ENCODE data around the gene TENM4. TPM values are rescaled to one million over a fixed set of nuclear protein-coding genes. Genes with fewer than 3 reads are reported as not detected.
"Not testable (repeated sequence)": the region's sequence is repeated elsewhere in the genome, so short reads cannot be mapped to it uniquely, and the experiment has no call there.

Gene TENM4
- total RNA-seq, 1 donor from 2014 or later, result 5.1 TPM

GRCh38 chr11:78884761-78885160 lies 556.1 kb downstream of the TENM4 start:
- Histone ChIP-seq H3K4me3 (no peak overlapping the region), H3K27ac (no peak overlapping the region), H3K9me3 (ENCODE audit: low read depth) (no peaks in the 10 kb centered on the region), H2AFZ (replicated peaks) (no peak overlapping the region), H3K4me1 (no peaks in the 10 kb centered on the region), H3F3A (ENCODE audit: low read depth) (no peaks in the 10 kb centered on the region), H3K36me3 (no peaks in the 10 kb centered on the region), H3K4me2 (no peak overlapping the region), H3K79me2 (ENCODE audit: low read depth) (no peaks in the 10 kb centered on the region), H3K27me3 (no peaks in the 10 kb centered on the region), H3K9ac (no peak overlapping the region), H4K20me1 (ENCODE audit: low read depth) (no peaks in the 10 kb centered on the region)
- DNase-seq (ENCODE audit: low spot score), result no peak
- Mint-ChIP-seq H3K27me3 (ENCODE audit: insufficient read depth, low read depth) (peaks cover 5% of the 10 kb centered on the region), H3K4me1 (no peaks in the 10 kb centered on the region), H3K36me3 (peaks cover 56% of the 10 kb centered on the region), H3K9me3 (peaks cover 23% of the 10 kb centered on the region), H3K4me3 (no peak overlapping the region), H3K27ac (no peak overlapping the region)
- no peak for TF ChIP-seq CTCF (IDR thresholded peaks at IDR 0.05)
- TF ChIP-seq EZH2phosphoT487 (IDR thresholded peaks at IDR 0.05), result no peak
- TF ChIP-seq EZH2 (IDR thresholded peaks at IDR 0.05), result no peak

GRCh38 chr11:78883506-78883905 lies 557.3 kb downstream of the TENM4 start:
- no peaks in the 10 kb centered on the region for H3K4me1 Mint-ChIP-seq
- no peak overlapping the region for H3K4me3 Mint-ChIP-seq
- H3K4me3 ChIP-seq, result no peak overlapping the region
- no peaks in the 10 kb centered on the region for H3K9me3 ChIP-seq (ENCODE audit: low read depth)
- H3K27ac Mint-ChIP-seq, result no peak overlapping the region
- H3K27me3 ChIP-seq, result no peaks in the 10 kb centered on the region
- H4K20me1 ChIP-seq (ENCODE audit: low read depth), result no peaks in the 10 kb centered on the region
- H3K27me3 Mint-ChIP-seq (ENCODE audit: insufficient read depth, low read depth), result peaks cover 7% of the 10 kb centered on the region
- H3K36me3 ChIP-seq, result no peaks in the 10 kb centered on the region
- no peak overlapping the region for H3K27ac ChIP-seq
- H3K79me2 ChIP-seq (ENCODE audit: low read depth), result no peaks in the 10 kb centered on the region
- no peak overlapping the region for H2AFZ ChIP-seq (replicated peaks)
- no peak overlapping the region for H3K9ac ChIP-seq
- no peak for DNase-seq (ENCODE audit: low spot score)
- H3K36me3 Mint-ChIP-seq, result peaks cover 51% of the 10 kb centered on the region
- H3K4me1 ChIP-seq, result no peaks in the 10 kb centered on the region
- TF ChIP-seq EZH2 (IDR thresholded peaks at IDR 0.05), result no peak
- no peak for TF ChIP-seq EZH2phosphoT487 (IDR thresholded peaks at IDR 0.05)
- TF ChIP-seq CTCF (IDR thresholded peaks at IDR 0.05), result no peak
- no peaks in the 10 kb centered on the region for H3F3A ChIP-seq (ENCODE audit: low read depth)
- H3K9me3 Mint-ChIP-seq, result peaks cover 28% of the 10 kb centered on the region
- H3K4me2 ChIP-seq, result no peak overlapping the region

- H2AFZ ChIP-seq (replicated peaks); H3K4me2 ChIP-seq; H3K27me3 Mint-ChIP-seq (ENCODE audit: insufficient read depth, low read depth); H3K4me1 Mint-ChIP-seq; H3K27ac ChIP-seq; H4K20me1 ChIP-seq (ENCODE audit: low read depth); H3K9ac ChIP-seq; H3K27me3 ChIP-seq; DNase-seq (ENCODE audit: low spot score); H3F3A ChIP-seq (ENCODE audit: low read depth); H3K79me2 ChIP-seq (ENCODE audit: low read depth); H3K27ac Mint-ChIP-seq; H3K36me3 ChIP-seq; H3K4me3 Mint-ChIP-seq; H3K9me3 ChIP-seq (ENCODE audit: low read depth); H3K4me1 ChIP-seq; H3K4me3 ChIP-seq: not testable (repeated sequence)
- Mint-ChIP-seq H3K9me3 (peaks cover 38% of the 10 kb centered on the region), H3K36me3 (peaks cover 50% of the 10 kb centered on the region)
Measured at GRCh38 chr11:78879094-78879980, 561.5 kb downstream of the TENM4 start.

GRCh38 chr11:78878631-78879030 lies 562.2 kb downstream of the TENM4 start:
- no peaks in the 10 kb centered on the region for H3K9me3 ChIP-seq (ENCODE audit: low read depth)
- Mint-ChIP-seq H3K4me3 (no peak overlapping the region), H3K27me3 (ENCODE audit: insufficient read depth, low read depth) (peaks cover 9% of the 10 kb centered on the region), H3K36me3 (peaks cover 51% of the 10 kb centered on the region), H3K9me3 (peaks cover 38% of the 10 kb centered on the region), H3K4me1 (no peaks in the 10 kb centered on the region), H3K27ac (no peak overlapping the region)
- no peaks in the 10 kb centered on the region for H4K20me1 ChIP-seq (ENCODE audit: low read depth)
- H2AFZ ChIP-seq (replicated peaks), result no peak overlapping the region
- no peak overlapping the region for H3K9ac ChIP-seq
- no peaks in the 10 kb centered on the region for H3F3A ChIP-seq (ENCODE audit: low read depth)
- no peaks in the 10 kb centered on the region for H3K27me3 ChIP-seq
- TF ChIP-seq EZH2phosphoT487 (IDR thresholded peaks at IDR 0.05), result no peak
- TF ChIP-seq CTCF (IDR thresholded peaks at IDR 0.05), result no peak
- TF ChIP-seq EZH2 (IDR thresholded peaks at IDR 0.05), result no peak
- no peaks in the 10 kb centered on the region for H3K79me2 ChIP-seq (ENCODE audit: low read depth)
- H3K4me2 ChIP-seq, result no peak overlapping the region
- H3K4me1 ChIP-seq, result no peaks in the 10 kb centered on the region
- DNase-seq (ENCODE audit: low spot score), result no peak
- no peak overlapping the region for H3K27ac ChIP-seq
- H3K4me3 ChIP-seq, result no peak overlapping the region
- H3K36me3 ChIP-seq, result no peaks in the 10 kb centered on the region

Measured in neural progenitor cell (in vitro differentiated cells).